NK-92 (cell line): ENCODE data around the gene GPR149.

Experiments used
- DNase-seq: peaks from one replicate; lab custom pipeline; 2025; ENCODE audit not compliant: unreplicated experiment; lab: John Stamatoyannopoulos, UW

The GPR149 gene

DNA sequence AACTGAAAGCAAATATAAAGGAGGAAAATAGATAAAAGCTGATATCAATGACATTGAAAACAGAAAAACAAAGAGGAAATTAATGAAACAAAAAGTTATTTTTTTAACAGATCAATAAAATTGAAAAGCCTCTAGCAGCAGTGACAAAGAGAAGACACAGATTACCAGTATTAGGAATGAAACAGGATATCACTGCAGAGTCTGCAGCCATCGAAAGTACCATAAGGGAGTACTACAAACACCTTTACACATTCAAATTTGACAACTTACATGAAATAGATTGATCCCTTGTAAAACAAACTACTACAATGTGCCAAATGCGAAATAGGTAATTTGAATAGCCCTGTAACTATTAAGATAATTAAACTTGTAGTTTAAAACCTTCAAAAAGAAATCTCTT lies 80.8 kb downstream of the GPR149 start:
- no peak for DNase-seq

DNA sequence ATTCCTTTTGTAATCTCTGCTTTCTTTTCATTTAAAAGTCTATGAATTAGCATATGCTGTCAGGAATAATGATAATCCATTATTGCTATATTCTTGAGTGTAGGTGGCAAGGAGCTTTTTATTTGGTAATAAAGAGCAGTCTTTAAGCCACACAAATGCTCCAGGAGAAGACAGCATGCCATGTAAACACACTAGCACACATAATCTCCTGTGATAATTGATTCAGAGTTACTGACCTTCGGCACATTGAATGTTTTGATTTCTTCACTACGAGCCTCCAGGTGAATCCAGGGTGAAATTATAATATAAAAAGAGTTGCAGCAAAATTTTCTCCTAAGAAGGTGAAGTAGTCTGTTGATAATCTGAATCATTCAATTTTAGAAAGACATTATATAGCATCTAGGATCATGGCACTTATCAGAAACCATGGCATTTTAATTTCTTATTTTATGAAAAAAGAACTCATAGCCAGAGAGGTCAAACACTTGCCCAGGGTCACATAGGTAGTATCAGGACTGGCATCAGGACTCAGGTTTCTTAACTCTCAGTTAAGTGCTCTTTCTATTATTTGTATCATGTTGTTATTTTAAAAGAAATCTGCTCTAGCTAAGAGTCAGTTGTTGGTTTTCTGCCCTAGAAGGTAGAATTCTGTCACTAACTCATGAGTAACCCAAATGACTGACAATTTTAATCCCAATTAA lies 84.4 kb downstream of the GPR149 start:
- DNase-seq: no peak

DNA sequence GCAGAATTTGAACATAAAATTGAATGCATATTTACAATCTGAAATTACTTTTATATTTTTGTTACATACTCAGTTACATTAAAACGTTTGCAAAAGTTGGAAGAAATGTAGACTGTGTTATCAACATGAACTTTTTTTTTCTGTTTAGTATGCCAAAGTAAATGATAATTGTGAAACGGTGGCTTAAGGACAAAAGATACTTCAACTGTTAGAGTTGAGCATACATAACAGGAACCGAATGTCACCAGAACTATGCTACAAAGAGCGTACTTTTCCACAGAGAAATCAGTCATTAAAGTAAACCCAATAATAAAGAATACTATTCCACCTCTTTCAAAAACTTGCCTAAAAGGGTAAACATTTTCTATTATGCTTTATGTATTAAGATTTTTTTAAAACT lies 91.4 kb downstream of the GPR149 start:
- no peak for DNase-seq

DNA sequence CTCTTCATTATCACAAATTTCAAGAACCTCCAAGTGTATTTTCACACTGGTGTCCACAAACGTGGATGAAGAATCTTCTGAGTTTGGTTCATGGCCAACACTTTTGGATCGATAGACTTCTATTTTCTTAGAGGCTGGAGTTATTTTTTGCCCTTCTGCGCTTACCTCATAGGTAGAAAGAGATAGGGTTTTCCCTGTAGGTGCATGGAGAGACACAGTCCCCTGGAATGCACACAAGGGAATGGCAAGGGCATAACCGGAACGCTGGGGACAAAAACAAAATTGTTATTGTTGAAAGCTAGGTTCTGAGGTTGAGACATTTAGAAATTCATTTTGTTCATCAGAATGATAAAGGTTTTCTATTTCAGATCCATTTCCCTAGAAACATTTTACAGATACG lies 92.0 kb downstream of the GPR149 start:
- DNase-seq: no peak

DNA sequence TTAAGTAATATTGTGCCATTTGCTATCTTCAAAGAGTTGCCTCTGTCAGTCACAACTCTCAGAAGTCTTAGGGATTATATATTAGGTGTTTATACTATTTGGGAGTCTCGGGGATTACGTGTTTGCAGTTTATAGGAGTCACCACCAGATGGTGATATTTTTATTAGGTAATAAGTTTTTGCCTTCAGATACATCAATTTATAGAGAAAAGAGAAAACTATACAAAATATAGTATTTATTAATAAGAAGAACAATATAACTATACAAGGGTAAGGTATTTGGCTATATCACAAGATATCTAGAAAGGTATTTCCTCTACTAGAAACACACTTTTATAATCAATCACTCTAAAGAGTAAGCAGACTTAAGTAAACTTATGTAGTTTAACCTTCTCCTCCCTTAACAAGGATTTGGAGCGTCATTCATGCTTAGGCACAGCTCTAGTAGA lies 95.0 kb downstream of the GPR149 start:
- DNase-seq: no peak

DNA sequence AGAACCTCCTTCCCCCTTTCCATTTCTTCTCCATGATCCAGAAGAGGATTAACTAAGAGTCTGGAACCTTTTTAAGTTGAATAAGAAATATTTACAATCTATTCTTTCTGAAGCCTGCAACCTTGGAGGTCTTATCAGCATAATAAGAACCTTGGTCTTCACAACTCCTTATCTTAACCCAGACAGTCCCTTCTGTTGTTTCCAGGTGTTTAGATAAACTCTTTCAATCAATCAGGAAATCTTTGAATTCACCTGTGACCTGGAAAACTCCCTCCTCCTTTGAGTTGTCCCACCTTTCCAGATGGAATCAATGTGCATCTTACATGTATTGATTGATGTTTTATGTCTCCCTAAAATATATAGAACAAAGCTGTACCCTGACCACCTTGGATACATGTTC lies 102.1 kb downstream of the GPR149 start:
- no peak for DNase-seq

DNA sequence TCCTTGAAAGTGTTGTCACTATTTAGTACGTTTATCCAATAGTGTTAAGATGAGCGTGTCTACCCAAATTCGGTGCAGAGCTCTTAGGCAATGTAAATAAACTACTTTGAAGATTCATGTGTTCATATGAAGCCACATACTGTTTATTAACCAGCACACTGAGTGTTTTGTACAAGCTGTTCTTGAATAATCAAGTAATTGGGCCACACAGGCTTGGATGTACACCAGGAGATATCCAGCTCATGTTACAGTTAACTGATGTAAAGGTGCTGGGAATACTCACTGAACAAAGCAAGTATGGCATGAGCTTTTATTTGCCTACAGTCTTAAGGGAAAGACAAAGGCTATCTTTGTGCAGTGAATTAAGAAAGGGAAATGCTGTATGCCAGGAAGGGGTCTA lies 105.1 kb downstream of the GPR149 start:
- no peak for DNase-seq

DNA sequence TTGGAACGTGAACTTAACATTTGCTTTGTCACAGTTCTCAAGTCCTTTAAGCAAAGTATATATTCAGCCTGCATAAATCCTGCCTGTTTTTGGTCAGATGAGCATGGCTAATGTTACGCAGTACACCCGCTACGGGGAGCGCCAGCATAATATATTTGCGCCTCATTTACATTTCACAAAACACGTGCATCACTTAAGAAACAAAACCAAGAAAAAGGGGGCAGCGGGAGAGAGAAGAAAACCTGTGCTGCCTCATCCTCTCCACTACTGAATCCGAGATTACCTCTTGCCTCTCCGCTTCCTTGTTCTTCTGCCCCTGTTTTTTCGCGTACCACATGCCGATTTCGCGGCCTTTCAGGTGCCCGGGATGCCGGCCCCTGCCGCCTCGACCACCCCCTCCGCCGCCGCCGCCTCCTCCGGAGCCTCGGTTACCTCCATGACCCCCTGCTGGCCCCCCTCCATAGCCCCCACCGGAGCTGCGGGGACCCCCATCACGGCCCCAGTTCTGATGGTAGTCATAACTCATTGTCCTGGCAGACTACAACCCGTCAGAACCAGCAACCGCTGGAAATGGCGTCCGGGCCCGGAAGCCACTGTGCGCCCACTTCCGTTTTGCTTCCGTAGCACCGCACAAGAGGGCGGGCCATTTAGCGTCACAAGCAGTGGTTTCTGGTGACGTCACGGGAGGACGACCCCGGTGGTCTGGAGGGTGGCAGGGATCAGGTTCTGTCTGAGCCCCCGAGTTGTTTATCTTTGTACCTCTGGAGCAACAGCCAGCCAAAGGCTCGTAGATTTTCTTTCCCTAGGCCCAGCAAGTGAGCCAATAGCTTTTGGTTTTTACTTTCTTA lies 105.9 kb downstream of the GPR149 start, which contains the start of gene DHX36:
Gene DHX36 (minus strand): TSS at position 597 of the 848 bp plus-strand sequence. CDS start 71 bp downstream, at position 526.
- peak; percentile 78 for DNase-seq

DNA sequence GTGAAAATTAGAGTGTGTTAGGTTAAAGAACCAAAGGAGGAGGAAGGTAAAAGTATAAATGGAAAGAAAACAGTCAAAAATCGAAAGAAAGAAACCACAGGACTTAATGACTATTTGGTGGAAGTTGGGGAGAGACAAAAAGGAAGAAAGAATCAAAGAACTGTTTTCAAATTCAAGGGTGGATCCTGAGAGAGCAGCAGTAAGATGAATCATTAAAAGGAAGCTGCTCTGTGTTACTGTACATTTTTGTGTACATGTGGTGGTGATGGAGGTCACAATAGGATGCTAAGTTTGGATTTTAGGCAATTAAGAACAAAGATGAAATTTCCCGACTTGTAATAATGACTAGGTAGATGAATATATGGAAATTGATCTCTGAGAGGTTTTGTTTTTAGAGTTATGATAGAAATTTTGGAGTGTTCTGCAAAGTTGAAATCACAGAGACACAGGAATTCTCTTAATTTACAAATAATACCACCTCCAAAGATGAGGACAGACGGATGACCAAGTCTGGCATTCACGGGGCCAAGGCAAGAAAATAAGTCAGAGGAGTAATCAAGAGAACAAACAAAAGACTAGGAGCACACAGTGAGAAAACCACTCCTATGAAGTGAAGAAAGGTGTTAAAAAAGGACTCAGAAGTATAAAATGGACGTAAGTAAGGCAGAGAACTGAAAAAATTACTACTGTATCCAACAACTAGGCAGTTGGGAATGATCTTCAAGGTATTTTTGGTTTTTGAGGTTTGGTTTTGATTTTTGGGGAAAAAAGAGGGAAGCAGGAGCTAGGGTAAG lies 112.8 kb downstream of the GPR149 start:
- no peak for DNase-seq

DNA sequence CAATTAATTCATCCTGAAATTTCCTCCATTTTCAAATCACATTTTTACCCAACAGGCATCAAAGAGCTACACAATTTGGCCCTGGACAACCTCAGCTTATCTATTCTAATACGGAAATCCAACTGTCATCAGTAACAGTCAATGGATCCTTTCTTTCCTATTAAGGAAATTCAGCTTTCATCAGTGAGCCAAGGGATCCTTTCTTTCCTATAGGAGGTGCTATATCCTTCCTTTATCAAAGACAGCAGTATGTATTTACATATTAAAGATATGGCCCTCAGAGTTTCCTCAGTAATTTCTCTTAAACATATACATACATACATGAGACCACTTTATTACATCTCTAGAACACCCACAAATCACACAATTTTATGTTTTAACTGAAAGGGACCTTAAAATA lies 115.8 kb downstream of the GPR149 start:
- DNase-seq: no peak

DNA sequence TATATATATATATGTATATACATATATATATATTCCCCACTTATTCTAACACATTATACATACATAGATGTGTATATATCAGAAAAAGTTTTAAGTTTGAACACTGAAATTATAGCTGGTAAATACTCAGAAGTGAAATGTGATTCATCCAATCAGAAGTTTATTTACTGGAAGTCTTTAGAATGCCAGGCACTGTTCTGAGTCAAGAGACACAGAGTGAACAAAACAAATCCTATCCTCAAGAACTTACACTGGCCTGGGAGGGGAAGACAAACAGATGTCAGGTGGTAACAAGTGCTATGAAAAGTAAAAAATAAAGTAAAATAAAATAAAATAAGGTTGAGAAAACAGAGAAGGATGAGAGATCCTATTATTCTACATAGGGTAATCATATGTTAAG lies 119.2 kb downstream of the GPR149 start:
- DNase-seq: no peak

DNA sequence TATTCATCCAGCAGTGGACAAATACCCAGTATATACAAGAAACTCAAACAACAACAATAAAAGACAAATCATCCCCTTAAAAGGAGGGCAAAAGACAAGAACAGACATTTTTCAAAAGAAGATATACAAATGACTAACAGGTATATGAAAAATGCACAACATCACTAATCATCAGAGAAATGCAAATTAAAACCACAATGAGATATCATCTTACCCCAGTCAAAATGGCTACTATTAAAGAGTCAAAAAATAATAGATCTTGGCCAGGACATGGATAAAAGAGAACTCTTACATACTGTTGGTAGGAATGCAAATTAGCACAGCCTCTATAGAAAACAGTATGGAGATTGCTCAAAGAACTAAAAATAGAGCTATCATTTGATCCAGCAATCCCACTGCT lies 122.6 kb downstream of the GPR149 start:
- no peak for DNase-seq

DNA sequence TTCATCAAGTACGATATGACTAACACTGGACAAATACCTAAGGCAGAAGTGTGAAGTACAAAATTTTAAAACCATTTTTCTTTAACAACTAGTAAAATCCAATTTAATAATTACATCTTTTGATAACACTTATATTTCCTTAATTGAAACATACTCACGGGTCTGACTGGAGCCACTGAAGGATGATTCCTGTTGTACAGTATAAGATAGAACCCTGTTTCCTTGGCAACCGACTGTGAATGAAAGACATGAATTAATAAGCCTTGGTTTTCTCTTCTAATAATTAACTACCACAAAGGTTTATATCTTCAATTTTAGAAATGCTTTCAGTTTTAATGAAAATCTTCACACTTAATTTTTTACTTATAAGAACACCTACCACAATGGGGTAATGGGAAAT lies 125.1 kb downstream of the GPR149 start:
- no peak for DNase-seq

DNA sequence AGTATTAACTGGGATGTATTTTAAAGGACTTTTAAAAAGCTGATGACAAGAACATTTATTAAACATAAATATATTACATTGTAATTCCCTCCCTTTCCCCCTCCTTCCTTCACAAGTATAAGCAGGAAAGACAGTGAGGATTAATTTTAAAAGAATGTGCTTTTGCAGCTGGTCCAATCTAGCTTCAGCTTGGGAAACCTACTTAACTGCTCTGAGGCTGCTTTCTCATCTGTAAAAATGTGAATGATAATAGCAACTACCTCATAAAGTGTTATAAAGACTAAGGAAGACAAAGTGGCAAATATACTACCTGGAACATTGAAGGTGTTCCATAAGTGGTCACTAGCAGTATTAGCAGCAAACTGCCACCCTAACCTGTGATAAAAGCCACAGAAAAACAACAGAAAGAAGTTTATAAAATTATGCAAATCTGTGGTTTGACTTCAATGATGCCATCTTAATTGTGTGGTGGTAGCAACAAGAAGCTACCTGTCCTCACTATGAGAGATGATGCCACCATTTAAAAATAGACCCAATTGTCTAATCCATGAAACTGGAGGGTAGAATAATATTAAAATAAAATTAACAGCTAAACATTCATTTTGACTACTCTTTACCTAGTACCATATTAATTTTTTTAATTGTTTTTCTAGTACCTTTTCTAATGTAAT lies 125.7 kb downstream of the GPR149 start:
- no peak for DNase-seq

DNA sequence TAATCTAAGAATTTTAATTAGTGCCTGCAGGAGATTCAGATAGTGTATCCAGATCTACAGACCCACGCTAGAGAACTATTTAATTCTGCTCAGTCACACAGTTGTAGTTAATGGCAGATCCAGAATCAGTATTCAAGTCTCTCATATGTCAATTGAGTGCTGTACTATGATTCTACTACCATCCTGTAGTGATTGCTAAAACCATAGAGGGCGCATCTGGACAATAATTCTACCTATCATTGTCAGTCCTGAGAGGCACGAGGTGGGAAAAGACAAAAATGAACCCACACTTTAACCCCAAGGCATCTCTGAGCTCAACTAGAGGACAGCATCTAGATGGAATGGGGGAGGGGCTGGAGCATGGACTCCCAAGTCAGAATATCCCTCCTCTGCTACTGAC lies 128.4 kb downstream of the GPR149 start:
- no peak for DNase-seq

DNA sequence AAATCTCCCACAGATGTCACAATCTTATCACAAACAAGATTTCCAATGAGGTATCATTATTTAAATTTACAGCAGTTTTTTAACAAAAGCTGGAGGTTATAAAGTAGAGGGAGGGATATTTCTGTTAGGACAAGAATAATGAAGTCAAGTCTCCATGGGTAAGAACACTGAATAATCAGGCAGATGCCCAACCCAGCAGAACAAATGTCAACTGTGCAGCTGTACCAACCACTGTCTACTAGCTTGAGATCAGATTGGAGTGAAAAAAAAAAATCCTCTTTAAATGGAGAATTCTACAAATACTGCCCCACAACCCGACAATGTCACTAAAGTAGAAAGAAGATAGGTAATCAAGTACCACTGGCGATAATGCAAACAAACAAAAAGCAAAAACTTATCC lies 136.0 kb downstream of the GPR149 start:
- DNase-seq: no peak

DNA sequence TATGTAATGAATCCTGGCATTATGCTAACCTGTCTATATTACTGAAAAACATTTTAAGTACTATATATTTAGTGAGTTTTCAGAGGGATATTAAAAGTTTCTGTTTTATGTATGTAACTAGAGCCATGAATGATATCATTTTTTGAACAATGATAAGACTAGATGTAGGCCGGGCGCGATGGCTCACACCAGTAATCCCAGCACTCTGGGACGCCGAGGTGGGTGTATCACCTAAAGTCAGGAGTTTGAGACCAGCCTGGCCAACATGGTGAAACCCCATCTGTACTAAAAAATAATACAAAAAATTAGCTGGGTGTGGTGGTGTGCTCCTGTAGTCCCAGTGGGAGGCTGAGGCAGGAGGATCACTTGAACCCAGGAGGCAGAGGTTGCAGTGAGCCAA lies 139.8 kb downstream of the GPR149 start:
- DNase-seq: no peak
